GM19240 (cell line): ENCODE data around the gene NXNL1.

ENCODE experiments used
- DNase-seq: peaks from one replicate; pipeline ENCODE4 v3.0.0; 2011; ENCODE audit warnings: low spot score; ENCODE audit not compliant: insufficient read length

The NXNL1 gene

GRCh38 chr19:17419621-17420474 lies 40.9 kb downstream of the NXNL1 start, which contains the start of gene MVB12A:
TSS of gene MVB12A (plus strand) at chr19:17420047. CDS start at chr19:17420136, 89 bp downstream.
- DNase-seq = peak; percentile 98

- DNase-seq = no peak
Measured at GRCh38 chr19:17419154-17419620, 41.5 kb downstream of the NXNL1 start.

GRCh38 chr19:17418710-17419109 lies 42.0 kb downstream of the NXNL1 start:
- no peak for DNase-seq

GRCh38 chr19:17415121-17415520 lies 45.6 kb downstream of the NXNL1 start:
- DNase-seq = no peak

GRCh38 chr19:17414097-17414496 lies 46.6 kb downstream of the NXNL1 start:
- no peak for DNase-seq

- DNase-seq = no peak
Measured at GRCh38 chr19:17411801-17412200, 48.9 kb downstream of the NXNL1 start.

- no peak for DNase-seq
Measured at GRCh38 chr19:17409990-17410389, 50.7 kb downstream of the NXNL1 start.

GRCh38 chr19:17406887-17407196 lies 53.9 kb downstream of the NXNL1 start:
- no peak for DNase-seq

- no peak for DNase-seq
Measured at GRCh38 chr19:17406046-17406886, 54.5 kb downstream of the NXNL1 start.
